NCI-H2029 (cell line): ENCODE data around the gene AK4.
"Not testable (repeated sequence)": the region's sequence is repeated elsewhere in the genome, so short reads cannot be mapped to it uniquely, and the experiment has no call there.

ENCODE experiments used
- DNase-seq: peaks from one replicate; lab custom pipeline; 2025; lab: John Stamatoyannopoulos, UW

The AK4 gene

GRCh38 chr1:65214340-65215027, 66.5 kb downstream of the AK4 start:
- DNase-seq: no peak

GRCh38 chr1:65216989-65217388, 69.0 kb downstream of the AK4 start:
- no peak for DNase-seq

- DNase-seq: peak; percentile 23
Observed at GRCh38 chr1:65221638-65222339, 73.8 kb downstream of the AK4 start.

GRCh38 chr1:65222340-65222940, 74.4 kb downstream of the AK4 start:
- no peak for DNase-seq

- DNase-seq: no peak
Observed at GRCh38 chr1:65224681-65225091, 76.7 kb downstream of the AK4 start.

- DNase-seq: no peak
Observed at GRCh38 chr1:65225179-65225578, 77.2 kb downstream of the AK4 start.

- DNase-seq: no peak
Observed at GRCh38 chr1:65229201-65229600, 81.2 kb downstream of the AK4 start.

GRCh38 chr1:65229754-65230339, 81.8 kb downstream of the AK4 start:
- DNase-seq: no peak

GRCh38 chr1:65230731-65231481, 82.9 kb downstream of the AK4 start:
- DNase-seq: peak; percentile 59

- no peak for DNase-seq
Observed at GRCh38 chr1:65231718-65232330, 83.8 kb downstream of the AK4 start.

- DNase-seq: no peak
Observed at GRCh38 chr1:65232461-65232990, 84.5 kb downstream of the AK4 start.

GRCh38 chr1:65233782-65234181, 85.8 kb downstream of the AK4 start:
- no peak for DNase-seq

GRCh38 chr1:65235867-65236805, 88.1 kb downstream of the AK4 start:
- peak; percentile 74 for DNase-seq

GRCh38 chr1:65237088-65237487, 89.1 kb downstream of the AK4 start:
- DNase-seq: not testable (repeated sequence)

- no peak for DNase-seq
Observed at GRCh38 chr1:65237503-65237902, 89.5 kb downstream of the AK4 start.

GRCh38 chr1:65238010-65238409, 90.0 kb downstream of the AK4 start:
- no peak for DNase-seq

- DNase-seq: no peak
Observed at GRCh38 chr1:65243491-65243890, 95.5 kb downstream of the AK4 start.

GRCh38 chr1:65245295-65245694, 97.3 kb downstream of the AK4 start:
- DNase-seq: no peak

- DNase-seq: no peak
Observed at GRCh38 chr1:65247419-65248359, 99.7 kb downstream of the AK4 start.
